SH-SY5Y (cell line): ENCODE results near the gene MRGPRX3.

Source experiments
- GATA2 ChIP-seq: IDR thresholded peaks from 2 replicates; pipeline ENCODE4 v1.6.1; 2011; ENCODE audit warnings: mild to moderate bottlenecking, low read depth, low read length
- GATA3 ChIP-seq: IDR thresholded peaks from 2 replicates; pipeline ENCODE4 v1.6.1; 2011; ENCODE audit warnings: low read depth, mild to moderate bottlenecking, low read length, moderate library complexity

Gene MRGPRX3

GRCh38 chr11:18140145-18140544 lies 7.8 kb downstream of the MRGPRX3 start:
- no peak for TF ChIP-seq GATA3
- no peak for TF ChIP-seq GATA2

GRCh38 chr11:18144243-18144642 lies 11.9 kb downstream of the MRGPRX3 start:
- TF ChIP-seq GATA2 (no peak), GATA3 (no peak)

- TF ChIP-seq GATA2 (no peak), GATA3 (no peak)
Measured at GRCh38 chr11:18145025-18145424, 12.7 kb downstream of the MRGPRX3 start.

- TF ChIP-seq GATA3 (no peak), GATA2 (no peak)
Measured at GRCh38 chr11:18145837-18146236, 13.5 kb downstream of the MRGPRX3 start.

- TF ChIP-seq GATA3 = no peak
- TF ChIP-seq GATA2 = no peak
Measured at GRCh38 chr11:18151581-18151980, 19.2 kb downstream of the MRGPRX3 start.

GRCh38 chr11:18168372-18168771 lies 36.0 kb downstream of the MRGPRX3 start:
- TF ChIP-seq GATA2 = no peak
- no peak for TF ChIP-seq GATA3

GRCh38 chr11:18171377-18172000 lies 39.1 kb downstream of the MRGPRX3 start:
- no peak for TF ChIP-seq GATA2
- no peak for TF ChIP-seq GATA3

GRCh38 chr11:18172666-18173065 lies 40.3 kb downstream of the MRGPRX3 start, which contains the start of gene MRGPRX4:
Gene MRGPRX4, plus strand, starts transcription at chr11:18172837. Its CDS starts 420 bp downstream, at chr11:18173257.
- no peak for TF ChIP-seq GATA3
- TF ChIP-seq GATA2 = no peak

GRCh38 chr11:18173225-18173866 lies 41.0 kb downstream of the MRGPRX3 start:
- no peak for TF ChIP-seq GATA2
- TF ChIP-seq GATA3 = no peak
